Measurements from ENCODE around the gene MEOX2. TPM values are rescaled to one million over a fixed set of nuclear protein-coding genes. Genes with fewer than 3 reads are reported as not detected.

The MEOX2 gene
- total RNA-seq, 1 donor = 13.0 TPM

DNA sequence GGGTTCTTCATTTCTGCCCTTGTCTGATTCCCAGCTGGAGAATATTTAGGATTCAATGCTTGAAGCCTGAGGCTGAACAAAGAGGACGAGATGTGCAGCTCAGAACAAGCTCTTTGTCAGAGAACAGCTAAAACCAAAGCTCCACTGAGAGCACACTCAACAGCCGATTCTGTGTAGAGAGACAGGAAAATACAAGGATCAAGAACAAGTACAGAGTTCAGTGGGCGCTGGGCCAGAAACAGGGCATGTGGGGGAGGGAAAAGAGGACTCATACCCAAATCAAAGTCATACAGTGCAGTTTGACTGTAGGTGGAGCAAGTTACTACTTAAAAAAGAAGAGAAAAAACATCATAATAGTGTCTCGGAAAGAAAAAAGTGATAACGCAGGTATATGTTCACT is 124.6 kb downstream of the MEOX2 start, which contains the start of gene AGMO:
Gene AGMO (minus strand): TSS at position 181 of the 400 bp plus-strand sequence.
- TF ChIP-seq, protein P1, sequence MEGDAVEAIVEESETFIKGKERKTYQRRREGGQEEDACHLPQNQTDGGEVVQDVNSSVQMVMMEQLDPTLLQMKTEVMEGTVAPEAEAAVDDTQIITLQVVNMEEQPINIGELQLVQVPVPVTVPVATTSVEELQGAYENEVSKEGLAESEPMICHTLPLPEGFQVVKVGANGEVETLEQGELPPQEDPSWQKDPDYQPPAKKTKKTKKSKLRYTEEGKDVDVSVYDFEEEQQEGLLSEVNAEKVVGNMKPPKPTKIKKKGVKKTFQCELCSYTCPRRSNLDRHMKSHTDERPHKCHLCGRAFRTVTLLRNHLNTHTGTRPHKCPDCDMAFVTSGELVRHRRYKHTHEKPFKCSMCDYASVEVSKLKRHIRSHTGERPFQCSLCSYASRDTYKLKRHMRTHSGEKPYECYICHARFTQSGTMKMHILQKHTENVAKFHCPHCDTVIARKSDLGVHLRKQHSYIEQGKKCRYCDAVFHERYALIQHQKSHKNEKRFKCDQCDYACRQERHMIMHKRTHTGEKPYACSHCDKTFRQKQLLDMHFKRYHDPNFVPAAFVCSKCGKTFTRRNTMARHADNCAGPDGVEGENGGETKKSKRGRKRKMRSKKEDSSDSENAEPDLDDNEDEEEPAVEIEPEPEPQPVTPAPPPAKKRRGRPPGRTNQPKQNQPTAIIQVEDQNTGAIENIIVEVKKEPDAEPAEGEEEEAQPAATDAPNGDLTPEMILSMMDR (IDR thresholded peaks at IDR 0.05; ENCODE audit: insufficient read depth, low read length) = no peak
- peak; percentile 31 for DNase-seq (ENCODE audit: low read depth)
- no peak within 1 kb of the TSS for H3K4me3 ChIP-seq (ENCODE audit: low read depth, low read length)

Other genes with a start within 250 kb of the MEOX2 start
- 0.18 TPM in 1 of 2 replicates, not detected in the other for gene AGMO, start 124.7 kb downstream of the MEOX2 start, total RNA-seq (ENCODE audit: low replicate concordance)

All from fibroblast of the aortic adventitia (primary cell).